Thyroid gland (tissue), 4 donors: ENCODE results near the gene CKAP2.

Experiments
- POLR2A ChIP-seq, 2 donors: fragments of 450-650 bp; IDR thresholded peaks; one replicate each; pipeline ENCODE4 v1.6.1; 2017; ENCODE audit warnings: antibody characterized with exemption in 2 of 2, mild to moderate bottlenecking in 2 of 2, moderate library complexity in 1 of 2
- TF ChIP-seq, protein P1 (sequence below), 6 experiments: fragments of 200-600 bp in 3 of 6; fragments of 450-650 bp in 3 of 6; sonication (generic) in 3 of 6; IDR thresholded peaks; one replicate each; pipeline ENCODE4 v1.5.1; 2016 to 2019; ENCODE audit warnings: antibody characterized with exemption in 6 of 6, mild to moderate bottlenecking in 2 of 6, inconsistent platforms in 1 of 6, moderate library complexity in 1 of 6

GRCh38 chr13:52463526-52463925 lies 8.2 kb downstream of the CKAP2 start:
- TF ChIP-seq POLR2A (IDR thresholded peaks at IDR 0.05), result no peak
- TF ChIP-seq, protein P1, sequence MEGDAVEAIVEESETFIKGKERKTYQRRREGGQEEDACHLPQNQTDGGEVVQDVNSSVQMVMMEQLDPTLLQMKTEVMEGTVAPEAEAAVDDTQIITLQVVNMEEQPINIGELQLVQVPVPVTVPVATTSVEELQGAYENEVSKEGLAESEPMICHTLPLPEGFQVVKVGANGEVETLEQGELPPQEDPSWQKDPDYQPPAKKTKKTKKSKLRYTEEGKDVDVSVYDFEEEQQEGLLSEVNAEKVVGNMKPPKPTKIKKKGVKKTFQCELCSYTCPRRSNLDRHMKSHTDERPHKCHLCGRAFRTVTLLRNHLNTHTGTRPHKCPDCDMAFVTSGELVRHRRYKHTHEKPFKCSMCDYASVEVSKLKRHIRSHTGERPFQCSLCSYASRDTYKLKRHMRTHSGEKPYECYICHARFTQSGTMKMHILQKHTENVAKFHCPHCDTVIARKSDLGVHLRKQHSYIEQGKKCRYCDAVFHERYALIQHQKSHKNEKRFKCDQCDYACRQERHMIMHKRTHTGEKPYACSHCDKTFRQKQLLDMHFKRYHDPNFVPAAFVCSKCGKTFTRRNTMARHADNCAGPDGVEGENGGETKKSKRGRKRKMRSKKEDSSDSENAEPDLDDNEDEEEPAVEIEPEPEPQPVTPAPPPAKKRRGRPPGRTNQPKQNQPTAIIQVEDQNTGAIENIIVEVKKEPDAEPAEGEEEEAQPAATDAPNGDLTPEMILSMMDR (IDR thresholded peaks at IDR 0.05), result no peak
